Erythroblast (primary cell): ENCODE data around the gene CFAP46.
"Not testable (repeated sequence)": the region's sequence is repeated elsewhere in the genome, so short reads cannot be mapped to it uniquely, and the experiment has no call there.

Source experiments
- DNase-seq, 2 experiments: peaks; one replicate each; lab custom pipeline; 2025; lab: John Stamatoyannopoulos, UW
- GATA1 ChIP-seq: IDR thresholded peaks from 2 replicates; pipeline ENCODE4 v1.6.1; 2011; ENCODE audit warnings: low read depth, mild to moderate bottlenecking, control low read depth, low read length, moderate library complexity
- POLR2A ChIP-seq: IDR thresholded peaks from 2 replicates; pipeline ENCODE4 v1.6.1; 2011; ENCODE audit warnings: mild to moderate bottlenecking, low read length

Gene CFAP46

GRCh38 chr10:132925614-132926013 is 16.8 kb downstream of the CFAP46 start:
- TF ChIP-seq GATA1 (no peak), POLR2A (no peak)
- DNase-seq: no peak

DNA sequence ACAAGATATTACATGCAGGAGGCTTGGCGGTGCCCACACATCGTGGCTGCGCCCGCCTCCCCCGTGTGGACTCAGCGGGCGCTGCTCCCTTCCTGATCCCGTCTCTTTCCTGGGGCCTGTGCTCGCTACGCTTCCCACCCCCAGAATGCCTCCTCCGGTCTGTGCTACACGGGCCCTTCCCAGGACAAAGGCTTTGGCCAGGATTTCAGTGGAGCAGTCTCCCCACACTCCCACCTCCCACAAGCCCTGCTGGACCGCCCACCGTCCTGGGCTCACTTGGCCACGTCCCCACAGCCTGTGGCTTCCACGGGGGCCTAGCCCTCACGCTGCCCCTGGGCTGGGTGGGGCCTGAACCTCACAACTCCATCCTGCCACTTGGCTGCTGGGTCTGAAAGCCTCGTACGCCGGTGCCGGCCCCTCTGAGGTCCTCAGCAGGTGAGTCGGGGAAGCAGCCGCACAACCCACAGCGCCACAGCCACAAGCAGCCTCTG is 17.3 kb downstream of the CFAP46 start:
- DNase-seq: no peak
- TF ChIP-seq GATA1 (no peak), POLR2A (no peak)

DNA sequence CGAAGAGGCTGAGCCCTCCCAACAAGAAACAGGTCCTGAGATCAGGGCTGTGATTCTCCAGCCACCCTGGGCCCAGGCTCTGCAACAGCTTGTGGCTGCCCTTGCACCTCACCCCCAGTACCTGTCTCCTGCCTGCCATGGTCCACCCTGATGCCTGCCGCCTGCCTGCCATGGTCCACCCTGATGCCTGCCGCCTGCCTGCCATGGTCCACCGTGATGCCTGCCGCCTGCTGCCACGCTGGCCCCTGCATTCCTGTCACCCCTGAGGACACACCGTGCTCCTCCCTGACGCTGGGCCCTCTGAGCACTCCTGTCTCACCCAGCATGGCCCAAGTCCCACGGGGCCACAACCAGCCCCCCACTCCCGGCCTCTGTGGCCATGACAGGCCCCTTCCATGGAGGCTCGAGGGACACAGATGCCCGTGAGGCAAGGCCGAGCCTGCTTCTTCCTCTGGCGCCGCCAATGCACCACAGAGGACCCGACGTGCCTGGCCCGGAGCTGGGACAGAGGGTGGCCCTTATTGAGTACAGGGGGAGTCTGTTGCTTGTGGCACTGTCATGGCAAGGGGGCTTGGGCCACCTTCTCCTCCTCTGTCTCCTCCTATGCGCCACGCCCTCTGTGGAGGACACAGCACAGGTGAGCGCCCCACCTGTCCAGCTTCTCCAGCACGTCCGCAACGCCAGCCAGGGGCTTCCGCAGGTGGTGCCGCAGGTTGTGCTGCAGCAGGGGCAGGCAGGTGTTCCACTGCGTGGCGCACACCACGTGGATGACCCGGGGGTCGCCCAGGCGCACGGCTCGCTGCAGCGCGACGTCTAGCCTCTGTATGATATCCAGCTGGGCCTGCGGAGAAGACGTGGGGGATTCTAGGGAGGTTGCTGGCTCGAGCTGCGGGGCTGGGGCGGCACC is 18.1 kb downstream of the CFAP46 start:
- DNase-seq: no peak
- no peak for TF ChIP-seq GATA1
- no peak for TF ChIP-seq POLR2A

DNA sequence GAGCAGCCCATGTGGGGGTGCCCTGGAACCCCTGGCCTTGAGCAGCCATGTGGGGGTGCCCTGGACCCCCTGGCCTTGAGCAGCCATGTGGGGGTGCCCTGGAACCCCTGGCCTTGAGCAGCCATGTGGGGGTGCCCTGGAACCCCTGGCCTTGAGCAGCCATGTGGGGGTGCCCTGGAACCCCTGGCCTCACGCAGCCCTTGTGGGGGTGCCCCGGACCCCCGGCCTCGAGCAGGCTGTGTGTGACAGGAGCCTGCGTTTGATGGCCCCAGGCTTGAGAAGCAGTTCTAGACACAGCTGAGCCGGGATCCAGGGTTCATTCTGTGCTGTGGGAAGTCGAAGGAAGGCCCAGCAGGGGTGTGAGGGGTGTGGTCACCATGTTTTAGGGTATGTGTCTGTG is 19.0 kb downstream of the CFAP46 start:
- DNase-seq: not testable (repeated sequence)

DNA sequence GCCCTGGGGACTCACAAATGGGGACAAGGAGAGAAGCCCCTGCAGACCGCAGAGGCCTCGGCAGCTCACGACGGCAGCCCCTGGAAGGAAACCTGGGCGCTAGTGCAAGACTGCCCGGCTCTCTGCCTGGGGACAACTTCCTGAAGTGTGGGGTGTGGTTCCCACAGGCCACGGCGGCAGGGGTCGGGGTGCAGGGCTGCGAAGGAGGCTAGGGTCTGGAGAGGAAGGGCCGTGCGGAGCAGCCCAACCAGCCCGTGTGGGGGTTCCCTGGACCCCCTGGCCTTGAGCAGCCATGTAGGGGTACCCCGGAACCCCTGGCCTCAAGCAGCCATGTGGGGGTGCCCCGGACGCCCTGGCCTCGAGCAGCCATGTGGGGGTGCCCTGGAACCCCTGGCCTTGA is 19.5 kb downstream of the CFAP46 start:
- no peak for TF ChIP-seq POLR2A
- no peak for TF ChIP-seq GATA1
- no peak for DNase-seq

GRCh38 chr10:132921818-132922807 is 20.3 kb downstream of the CFAP46 start:
- no peak for DNase-seq
- no peak for TF ChIP-seq POLR2A
- no peak for TF ChIP-seq GATA1

DNA sequence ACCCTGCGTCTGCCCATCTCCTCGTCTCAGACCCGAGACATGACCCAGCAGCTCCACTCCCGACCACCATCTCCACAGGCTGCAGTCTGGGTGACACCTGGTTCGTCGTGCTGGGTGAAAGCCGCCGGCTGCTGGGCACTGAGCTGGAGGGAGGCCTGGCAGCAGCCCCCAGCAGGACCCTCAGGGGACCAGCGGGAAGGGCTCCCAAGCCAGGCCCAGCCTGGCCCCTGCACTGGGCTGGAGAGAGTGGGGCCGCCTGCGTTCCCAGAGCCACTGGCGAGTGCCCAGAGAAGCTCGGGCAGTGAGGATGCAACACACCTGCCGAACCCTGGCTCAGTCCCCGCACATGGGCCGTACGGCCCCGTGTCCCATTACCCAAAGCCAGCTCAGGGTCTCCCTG is 21.3 kb downstream of the CFAP46 start:
- TF ChIP-seq GATA1 (no peak), POLR2A (no peak)
- no peak for DNase-seq

DNA sequence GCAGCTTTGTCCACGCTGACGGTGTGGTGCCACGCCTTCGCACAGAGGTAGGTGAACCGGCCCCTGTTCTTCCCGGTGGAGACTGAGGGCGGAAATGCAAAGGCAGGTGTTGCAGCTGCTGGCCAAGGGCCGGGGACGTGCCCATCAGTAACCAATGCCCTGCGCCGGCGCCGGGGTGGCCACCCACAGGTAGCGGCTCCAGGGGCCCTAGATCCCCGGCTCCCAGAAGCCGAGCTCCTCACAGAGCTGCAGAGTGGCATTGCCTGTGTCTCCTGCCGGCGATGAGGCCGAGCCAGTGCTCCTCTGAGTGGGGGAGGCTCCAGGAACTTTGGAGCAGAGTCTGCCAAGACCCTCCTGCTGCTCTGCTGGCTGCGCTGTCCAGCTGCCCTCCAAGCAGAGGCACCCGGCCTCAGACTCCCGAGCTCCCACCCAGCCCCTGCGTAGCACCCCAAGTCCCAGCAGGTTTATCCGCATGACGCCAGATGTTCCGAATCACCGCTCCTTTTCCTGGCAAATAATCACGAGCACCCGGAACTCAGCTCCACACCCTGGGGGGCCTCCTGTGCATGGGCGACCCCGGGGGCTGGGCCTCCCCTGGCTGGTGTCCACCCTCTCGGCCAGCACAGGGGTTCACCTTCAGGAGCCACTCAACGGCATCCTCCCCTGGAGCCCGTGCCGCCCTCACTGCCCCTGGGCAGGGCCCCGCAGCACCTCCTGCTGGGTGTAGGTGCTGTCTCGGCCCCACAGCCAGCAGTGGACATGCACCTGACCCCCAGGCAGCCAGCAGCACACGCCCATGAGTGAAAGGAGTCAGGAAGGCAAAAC is 22.1 kb downstream of the CFAP46 start:
- DNase-seq: no peak
- TF ChIP-seq GATA1 (no peak), POLR2A (no peak)

GRCh38 chr10:132919374-132920100 is 22.8 kb downstream of the CFAP46 start:
- TF ChIP-seq POLR2A (no peak), GATA1 (no peak)
- no peak for DNase-seq

- DNase-seq: peak in 1 of 2 experiments; percentile 11
- no peak for TF ChIP-seq POLR2A
- no peak for TF ChIP-seq GATA1
Measured at GRCh38 chr10:132918617-132919373, 23.6 kb downstream of the CFAP46 start.

GRCh38 chr10:132918264-132918616 is 24.1 kb downstream of the CFAP46 start:
- DNase-seq: no peak
- TF ChIP-seq POLR2A (no peak), GATA1 (no peak)

DNA sequence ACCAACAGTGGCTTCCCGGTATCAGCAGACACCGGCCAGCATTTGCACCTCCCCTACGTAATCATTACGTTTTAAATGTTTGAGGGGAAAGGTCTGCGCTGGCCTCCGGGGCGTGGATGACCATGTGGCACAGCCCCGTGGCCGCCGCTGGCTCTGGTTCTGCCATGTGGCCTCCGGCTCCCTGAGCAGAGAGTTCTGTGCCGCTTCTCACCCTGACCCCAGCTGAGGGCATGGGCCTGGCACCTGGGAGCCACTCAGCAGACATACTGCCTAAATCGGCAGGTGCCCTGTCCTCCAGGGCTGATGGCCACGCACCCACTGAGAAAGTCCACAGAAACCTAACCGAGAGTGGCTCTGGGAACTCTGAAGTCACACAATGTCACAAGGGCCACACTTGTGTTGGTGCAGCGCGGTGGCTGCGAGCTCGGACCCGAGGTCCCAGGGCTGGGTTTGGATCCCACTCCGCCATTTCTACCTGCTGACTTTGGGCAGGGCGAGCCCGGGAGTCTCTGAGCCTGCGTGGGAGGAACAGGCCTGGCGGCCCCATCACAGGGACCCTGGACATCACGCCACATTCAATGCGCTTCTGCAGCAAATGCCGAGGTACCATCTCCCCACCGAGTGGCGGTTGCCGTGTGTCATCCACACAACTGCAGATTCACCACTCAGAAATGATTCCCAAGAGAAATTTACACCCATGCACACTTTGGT is 25.3 kb downstream of the CFAP46 start:
- DNase-seq: no peak
- TF ChIP-seq POLR2A (no peak), GATA1 (no peak)
